D721Med (cell line): ENCODE results near the gene SRPX2.

ENCODE experiments used
- DNase-seq: peaks from one replicate; pipeline ENCODE4 v3.0.0; 2011; ENCODE audit warnings: low spot score; ENCODE audit not compliant: insufficient read length
- FAIRE-seq: peaks from 2 replicates; lab custom pipeline; 2011; peaks lifted over from hg19 to GRCh38; lab: Jason Lieb, UNC
- TF ChIP-seq, protein P1 (sequence below): IDR thresholded peaks from 2 replicates; pipeline ENCODE4 v1.5.1; 2012; ENCODE audit warnings: mild to moderate bottlenecking, control low read depth; ENCODE audit not compliant: insufficient read depth; ENCODE audit errors: missing control alignments

SRPX2 gene

DNA sequence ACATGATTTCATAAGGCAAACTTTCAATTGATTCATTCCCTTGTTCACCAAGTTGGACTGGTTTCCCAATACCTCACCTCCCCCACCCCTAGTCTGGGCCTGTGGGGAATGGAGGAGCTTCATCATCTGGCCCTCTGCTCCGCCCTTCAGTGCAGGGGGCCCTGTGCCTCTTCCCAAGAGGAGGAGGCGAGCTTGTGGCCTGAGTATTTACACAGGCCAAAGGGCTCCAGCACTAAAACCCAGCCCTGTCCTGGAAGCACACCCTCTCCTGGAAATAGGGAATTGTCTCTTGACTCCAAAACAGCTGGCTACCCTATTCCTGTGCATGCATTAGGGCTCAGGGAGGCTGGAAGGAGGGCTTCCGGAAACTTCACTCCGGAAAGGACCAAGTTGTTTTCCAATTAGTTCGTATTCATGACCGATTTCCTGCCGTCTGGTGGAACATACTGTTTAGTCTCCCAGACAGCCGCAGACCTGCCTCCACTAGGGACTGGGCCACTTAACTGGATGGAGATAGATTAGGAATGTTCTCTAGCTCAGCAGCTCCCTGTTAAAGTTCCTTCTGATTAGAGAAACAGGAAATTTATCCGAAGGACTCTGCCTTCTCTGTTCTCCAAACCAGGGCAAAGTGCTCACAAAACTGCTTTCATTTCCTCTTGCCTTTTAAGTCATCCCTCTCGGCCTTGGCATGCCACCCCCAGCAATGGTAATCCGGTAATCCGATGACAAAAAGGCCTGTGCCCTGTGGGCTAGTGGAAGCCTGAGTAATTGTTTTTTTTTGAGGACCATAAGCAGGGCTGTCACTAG is 5.8 kb downstream of the SRPX2 start:
- TF ChIP-seq, protein P1, sequence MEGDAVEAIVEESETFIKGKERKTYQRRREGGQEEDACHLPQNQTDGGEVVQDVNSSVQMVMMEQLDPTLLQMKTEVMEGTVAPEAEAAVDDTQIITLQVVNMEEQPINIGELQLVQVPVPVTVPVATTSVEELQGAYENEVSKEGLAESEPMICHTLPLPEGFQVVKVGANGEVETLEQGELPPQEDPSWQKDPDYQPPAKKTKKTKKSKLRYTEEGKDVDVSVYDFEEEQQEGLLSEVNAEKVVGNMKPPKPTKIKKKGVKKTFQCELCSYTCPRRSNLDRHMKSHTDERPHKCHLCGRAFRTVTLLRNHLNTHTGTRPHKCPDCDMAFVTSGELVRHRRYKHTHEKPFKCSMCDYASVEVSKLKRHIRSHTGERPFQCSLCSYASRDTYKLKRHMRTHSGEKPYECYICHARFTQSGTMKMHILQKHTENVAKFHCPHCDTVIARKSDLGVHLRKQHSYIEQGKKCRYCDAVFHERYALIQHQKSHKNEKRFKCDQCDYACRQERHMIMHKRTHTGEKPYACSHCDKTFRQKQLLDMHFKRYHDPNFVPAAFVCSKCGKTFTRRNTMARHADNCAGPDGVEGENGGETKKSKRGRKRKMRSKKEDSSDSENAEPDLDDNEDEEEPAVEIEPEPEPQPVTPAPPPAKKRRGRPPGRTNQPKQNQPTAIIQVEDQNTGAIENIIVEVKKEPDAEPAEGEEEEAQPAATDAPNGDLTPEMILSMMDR, result no peak
- no peak for FAIRE-seq
- no peak for DNase-seq

DNA sequence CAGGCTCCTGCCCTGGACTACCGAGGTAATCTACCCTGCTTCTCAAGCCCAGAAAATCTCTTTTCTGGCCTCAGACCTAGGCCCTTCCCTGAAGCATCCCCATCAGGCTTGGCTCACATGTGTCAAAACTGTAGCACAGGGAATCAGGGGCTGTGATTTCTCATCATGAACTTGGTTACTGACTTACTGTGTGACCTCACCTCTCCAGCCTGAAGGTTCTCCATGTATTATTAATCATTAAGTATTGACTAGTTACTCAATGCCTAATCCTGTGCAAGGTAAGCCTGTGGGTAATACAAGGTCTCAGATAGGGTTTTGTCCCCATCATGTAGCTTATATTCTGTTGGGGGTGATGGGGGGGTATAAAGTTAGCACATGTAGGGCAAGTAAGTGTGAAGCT is 6.8 kb downstream of the SRPX2 start:
- TF ChIP-seq, protein P1, result no peak
- FAIRE-seq (no peak), DNase-seq (no peak)

GRCh38 chrX:100652266-100652665 is 8.3 kb downstream of the SRPX2 start:
- DNase-seq, result no peak
- TF ChIP-seq, protein P1, result no peak
- FAIRE-seq, result no peak

GRCh38 chrX:100654261-100654660 is 10.3 kb downstream of the SRPX2 start:
- TF ChIP-seq, protein P1, result peak; percentile 13
- FAIRE-seq (no peak), DNase-seq (no peak)

DNA sequence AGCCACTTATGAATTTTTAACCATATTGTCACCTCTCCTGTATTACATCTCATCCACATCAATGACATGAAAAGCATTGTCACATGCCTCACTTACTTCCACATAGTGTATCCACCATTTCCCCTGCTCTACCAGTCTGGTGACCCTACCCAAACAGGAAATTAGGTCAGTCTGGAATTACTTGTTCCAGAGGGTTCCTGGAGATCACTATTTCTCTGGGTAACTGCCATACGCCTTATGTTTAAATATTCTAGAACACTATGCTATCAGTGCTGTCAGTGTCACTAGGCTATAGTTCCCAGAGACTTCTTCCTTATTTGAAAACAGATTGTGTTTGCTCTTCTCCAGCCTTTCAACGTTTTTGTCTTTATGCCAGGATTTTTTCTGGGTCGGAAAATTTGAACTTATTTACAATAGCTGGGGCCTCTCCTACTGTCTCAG is 15.0 kb downstream of the SRPX2 start:
- FAIRE-seq (no peak), DNase-seq (no peak)
- TF ChIP-seq, protein P1, result no peak

GRCh38 chrX:100659431-100660137 is 15.6 kb downstream of the SRPX2 start:
- TF ChIP-seq, protein P1, result no peak
- DNase-seq (no peak), FAIRE-seq (peak; percentile 6)

GRCh38 chrX:100662170-100662569 is 18.2 kb downstream of the SRPX2 start:
- FAIRE-seq (no peak), DNase-seq (no peak)
- TF ChIP-seq, protein P1, result no peak
